Uterus (tissue), 4 donors: ENCODE measurements around the gene PTPRF. TPM values are rescaled to one million over a fixed set of nuclear protein-coding genes. Genes with fewer than 3 reads are reported as not detected.

ENCODE experiments used
- DNase-seq, 2 donors: peaks; one replicate each; pipeline ENCODE4 v3.0.0-alpha.2; 2019 to 2020
- H3K27ac ChIP-seq, 2 donors: fragments of 200-600 bp; sonication (generic); 1 replicate in 1 of 2; 2 replicates in 1 of 2; pipeline ENCODE4 v1.5.1; 2016 to 2018
- H3K27me3 ChIP-seq, 2 donors: fragments of 200-600 bp; sonication (generic); one replicate each; pipeline ENCODE4 v1.5.1; 2018 to 2019; ENCODE audit warnings: control low read depth in 1 of 2
- H3K36me3 ChIP-seq, 2 donors: fragments of 200-600 bp; sonication (generic); one replicate each; pipeline ENCODE4 v1.5.1; 2019; ENCODE audit warnings: control low read depth in 1 of 2
- H3K4me1 ChIP-seq, 2 donors: fragments of 200-600 bp; sonication (generic); one replicate each; pipeline ENCODE4 v1.5.1; 2018 to 2019; ENCODE audit warnings: control low read depth in 1 of 2
- H3K4me3 ChIP-seq, 2 donors: fragments of 200-600 bp; sonication (generic); 1 replicate in 1 of 2; 2 replicates in 1 of 2; pipeline ENCODE4 v1.5.1; 2018 to 2019; ENCODE audit warnings: mild to moderate bottlenecking in 1 of 2
- H3K9me3 ChIP-seq, 2 donors: fragments of 200-600 bp; sonication (generic); one replicate each; pipeline ENCODE4 v1.5.1; 2019; ENCODE audit warnings: control low read depth in 1 of 2
- CTCF ChIP-seq, 4 experiments: fragments of 200-600 bp in 2 of 4; fragments of 450-650 bp in 2 of 4; sonication (generic) in 2 of 4; IDR thresholded peaks; one replicate each; pipeline ENCODE4 v1.5.1; 2016 to 2019; ENCODE audit warnings: antibody characterized with exemption in 4 of 4, mild to moderate bottlenecking in 2 of 4, moderate library complexity in 1 of 4
- POLR2A ChIP-seq, 2 donors: fragments of 450-650 bp; IDR thresholded peaks; one replicate each; pipeline ENCODE4 v1.6.1; 2016; ENCODE audit warnings: antibody characterized with exemption in 2 of 2, mild to moderate bottlenecking in 1 of 2, moderate library complexity in 1 of 2
- intact Hi-C: fragments of 100-400 bp; cut with DNase I; formaldehyde crosslinking; loops from one replicate; pipeline ENCODE4 v1.15.1; 2023; ENCODE audit warnings: low total_unique reads
- total RNA-seq, 4 donors: library from RNA; depleted of rRNA in 3 of 4; stranded (reverse); fragments of >200 nt in 3 of 4; gene quantifications; one replicate each; pipeline versions ENCODE4 v1.1.0 to v1.2.4, GENCODE V29; 2014 to 2023
- donor health status: DM: yes; HTN: yes; CAD: no.

PTPRF gene
- total RNA-seq, 4 donors from 2014 or later, result 24.7 to 172 (median 124) TPM

GRCh38 chr1:43527111-43527878 lies 3.4 kb upstream of the PTPRF start:
- Histone ChIP-seq H3K4me3 (no peak overlapping the region), H3K27ac (no peak overlapping the region), H3K4me1 (no peaks in the 10 kb centered on the region), H3K27me3 (no peaks in the 10 kb centered on the region), H3K36me3 (no peaks in the 10 kb centered on the region), H3K9me3 (no peaks in the 10 kb centered on the region)
- intact Hi-C loops, result no loop called here
- no peak for DNase-seq
- TF ChIP-seq CTCF (IDR thresholded peaks at IDR 0.05), result no peak
- no peak for TF ChIP-seq POLR2A (IDR thresholded peaks at IDR 0.05)

GRCh38 chr1:43529206-43529731 lies 1.4 kb upstream of the PTPRF start:
- no peak for TF ChIP-seq POLR2A (IDR thresholded peaks at IDR 0.05)
- TF ChIP-seq CTCF (IDR thresholded peaks at IDR 0.05), result peak; percentile 92 to 97 (median 96)
- DNase-seq, result peak; percentile 86 to 87
- Histone ChIP-seq H3K4me1 (no peaks in the 10 kb centered on the region), H3K27me3 (no peaks in the 10 kb centered on the region), H3K36me3 (no peaks in the 10 kb centered on the region), H3K9me3 (no peaks in the 10 kb centered on the region), H3K4me3 (no peak overlapping the region), H3K27ac (peak overlapping the region in 1 of 2 donors; percentile 91)
- intact Hi-C loops, result no loop called here

DNA sequence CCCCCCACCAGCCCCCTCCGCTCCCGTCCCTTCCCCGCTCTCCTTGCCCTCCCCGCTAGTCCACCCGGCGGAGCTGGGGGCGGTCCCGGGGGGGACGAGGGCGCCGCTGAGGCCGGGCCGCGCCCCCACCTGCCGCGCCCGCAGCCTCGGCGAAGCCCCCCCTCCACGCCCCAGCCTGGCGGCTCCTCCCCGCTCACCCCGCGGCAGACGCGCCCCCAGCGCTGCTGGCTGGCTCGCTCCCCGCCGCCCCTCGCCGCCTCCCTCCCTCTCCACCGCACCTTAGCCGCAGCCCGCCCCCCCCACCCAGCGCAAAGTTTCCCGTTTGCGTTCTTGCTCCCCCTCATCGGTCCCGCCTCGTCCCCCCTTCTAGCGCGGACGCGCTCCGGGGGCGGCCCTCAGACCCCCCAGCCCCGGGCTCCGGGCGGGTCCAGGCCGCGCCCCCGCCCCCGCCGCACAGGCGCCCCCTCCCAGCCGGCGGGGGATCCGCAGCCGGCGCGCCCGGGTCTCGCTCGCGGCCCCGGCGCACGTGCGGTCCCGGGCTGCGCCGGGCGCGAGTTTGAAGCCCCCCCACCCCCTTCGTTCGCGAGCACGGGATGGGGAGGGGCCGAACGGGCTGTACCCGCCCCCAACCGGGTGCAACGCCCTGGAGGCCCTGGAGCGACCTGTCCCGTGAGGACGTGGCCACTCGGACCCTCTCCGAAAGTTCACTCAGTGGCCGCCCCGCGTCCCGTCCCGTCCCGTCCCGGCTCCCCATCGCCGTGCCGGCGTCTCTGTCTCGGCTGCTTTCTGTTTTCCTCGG lies 623 bp downstream of the PTPRF start:
- Histone ChIP-seq H3K4me1 (no peaks in the 10 kb centered on the region), H3K4me3 (peak overlapping the region; percentile 68 to 86), H3K27me3 (no peaks in the 10 kb centered on the region), H3K36me3 (no peaks in the 10 kb centered on the region), H3K9me3 (no peaks in the 10 kb centered on the region), H3K27ac (peak overlapping the region; percentile 80 to 91)
- TF ChIP-seq POLR2A (IDR thresholded peaks at IDR 0.05) (peak in 1 of 2 donors; percentile 25), CTCF (IDR thresholded peaks at IDR 0.05) (peak in 1 of 4 experiments; percentile 4)
- intact Hi-C loops, result loop anchor here (5.0 kb wide), 1 partner anchor 121 kb away; the partner anchor contains the start of gene KDM4A
- peak in 1 of 2 donors; percentile 48 for DNase-seq

DNA sequence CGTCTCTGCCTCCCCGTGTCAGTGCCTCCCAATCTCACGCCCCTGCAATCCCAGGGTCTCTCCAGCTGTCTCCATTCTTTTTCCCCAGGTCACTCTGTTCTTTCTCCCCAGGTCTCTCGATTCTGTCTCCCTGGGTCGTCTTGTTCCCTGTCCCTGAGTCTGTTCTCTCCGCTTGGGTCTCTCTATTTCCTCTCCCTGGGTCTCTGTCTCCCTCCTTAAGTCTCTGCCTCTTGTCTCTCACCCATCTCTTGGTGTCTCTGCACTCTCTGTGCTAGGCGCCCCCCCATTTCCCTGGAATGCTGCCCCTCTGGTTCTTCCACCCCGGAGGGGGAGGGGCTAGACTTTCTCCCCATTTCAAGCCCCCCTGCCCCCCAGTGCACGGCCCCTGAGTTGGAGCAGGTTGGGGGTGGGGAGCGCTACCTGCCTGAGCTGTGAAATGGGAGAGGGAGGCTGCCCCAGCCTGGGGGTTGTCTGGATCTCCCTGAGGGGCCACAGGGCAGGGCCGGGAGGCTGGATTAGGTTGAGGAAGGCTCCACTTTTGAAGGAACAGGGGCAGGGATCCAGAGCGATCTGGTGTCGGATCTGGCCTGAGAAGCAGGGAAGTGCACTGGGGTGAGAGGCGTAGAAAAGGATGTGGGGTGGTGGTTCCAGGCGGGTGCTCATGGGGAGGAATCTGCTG lies 1.4 kb downstream of the PTPRF start:
- TF ChIP-seq POLR2A (IDR thresholded peaks at IDR 0.05), result no peak
- TF ChIP-seq CTCF (IDR thresholded peaks at IDR 0.05), result no peak
- no peaks in the 10 kb centered on the region for H3K27me3 ChIP-seq
- H3K9me3 ChIP-seq, result no peaks in the 10 kb centered on the region
- peak overlapping the region; percentile 80 to 91 for H3K27ac ChIP-seq
- no peak for DNase-seq
- H3K4me1 ChIP-seq, result no peaks in the 10 kb centered on the region
- H3K36me3 ChIP-seq, result no peaks in the 10 kb centered on the region
- intact Hi-C loops, result loop anchor here (5.0 kb wide), 1 partner anchor 120 kb away; the partner anchor contains the start of gene KDM4A
- peak overlapping the region; percentile 68 to 86 for H3K4me3 ChIP-seq
